Nephron (organoid): ENCODE results near the gene SVBP.

Source experiments
- H3K27ac Mint-ChIP-seq, 3 experiments: 2 replicates each; pipeline ENCODE4 v1.8.0; 2020; ENCODE audit warnings: mixed read lengths in 3 of 3, mild to moderate bottlenecking in 2 of 3, moderate library complexity in 1 of 3
- H3K27me3 Mint-ChIP-seq: 2 replicates; pipeline ENCODE4 v1.8.0; 2021; ENCODE audit warnings: low read depth, mild to moderate bottlenecking, moderate library complexity, mixed read lengths
- H3K36me3 Mint-ChIP-seq: 2 replicates; pipeline ENCODE4 v1.8.0; 2020; ENCODE audit warnings: low read depth, mixed read lengths
- H3K4me1 Mint-ChIP-seq: 2 replicates; pipeline ENCODE4 v1.8.0; 2020; ENCODE audit warnings: mixed read lengths
- H3K4me3 Mint-ChIP-seq, 3 experiments: 2 replicates each; pipeline ENCODE4 v1.8.0; 2020; ENCODE audit warnings: mild to moderate bottlenecking in 3 of 3, mixed read lengths in 3 of 3, moderate library complexity in 2 of 3
- H3K9me3 Mint-ChIP-seq: 2 replicates; pipeline ENCODE4 v1.8.0; 2020; ENCODE audit warnings: mixed read lengths
- CTCF ChIP-seq, 3 experiments: fragments of 200-600 bp; sonication (generic); IDR thresholded peaks; one replicate each; pipeline ENCODE4 v1.5.0; 2021; ENCODE audit warnings: antibody characterized with exemption in 3 of 3; ENCODE audit not compliant: unreplicated experiment in 3 of 3

The SVBP gene

GRCh38 chr1:42806593-42806992 is 10.6 kb downstream of the SVBP start:
- Mint-ChIP-seq H3K9me3 (no peaks in the 10 kb centered on the region), H3K27me3 (no peaks in the 10 kb centered on the region), H3K36me3 (peaks cover 57% of the 10 kb centered on the region), H3K4me3 (no peak overlapping the region), H3K27ac (no peak overlapping the region), H3K4me1 (peaks cover 27% of the 10 kb centered on the region)
- no peak for TF ChIP-seq CTCF (IDR thresholded peaks at IDR 0.05; ENCODE audit: unreplicated experiment in 3 of 3)

GRCh38 chr1:42806171-42806570 is 11.0 kb downstream of the SVBP start:
- no peak for TF ChIP-seq CTCF (IDR thresholded peaks at IDR 0.05; ENCODE audit: unreplicated experiment in 3 of 3)
- no peaks in the 10 kb centered on the region for H3K9me3 Mint-ChIP-seq
- peaks cover 23% of the 10 kb centered on the region for H3K4me1 Mint-ChIP-seq
- peaks cover 54% of the 10 kb centered on the region for H3K36me3 Mint-ChIP-seq
- H3K4me3 Mint-ChIP-seq = no peak overlapping the region
- H3K27ac Mint-ChIP-seq = no peak overlapping the region
- no peaks in the 10 kb centered on the region for H3K27me3 Mint-ChIP-seq

- Mint-ChIP-seq H3K9me3 (no peaks in the 10 kb centered on the region), H3K4me1 (peaks cover 10% of the 10 kb centered on the region), H3K27me3 (no peaks in the 10 kb centered on the region), H3K36me3 (peaks cover 31% of the 10 kb centered on the region), H3K27ac (no peak overlapping the region), H3K4me3 (no peak overlapping the region)
- TF ChIP-seq CTCF (IDR thresholded peaks at IDR 0.05; ENCODE audit: unreplicated experiment in 3 of 3) = no peak
These were observed 15.2 kb downstream of the SVBP start for GRCh38 chr1:42801832-42802473.

GRCh38 chr1:42797979-42798378 is 19.2 kb downstream of the SVBP start:
- Mint-ChIP-seq H3K4me1 (no peaks in the 10 kb centered on the region), H3K4me3 (no peak overlapping the region), H3K27ac (no peak overlapping the region), H3K9me3 (no peaks in the 10 kb centered on the region), H3K36me3 (no peaks in the 10 kb centered on the region), H3K27me3 (no peaks in the 10 kb centered on the region)
- TF ChIP-seq CTCF (IDR thresholded peaks at IDR 0.05; ENCODE audit: unreplicated experiment in 3 of 3) = no peak

- Mint-ChIP-seq H3K27ac (no peak overlapping the region), H3K4me1 (no peaks in the 10 kb centered on the region), H3K4me3 (no peak overlapping the region), H3K27me3 (no peaks in the 10 kb centered on the region), H3K9me3 (no peaks in the 10 kb centered on the region), H3K36me3 (no peaks in the 10 kb centered on the region)
- TF ChIP-seq CTCF (IDR thresholded peaks at IDR 0.05; ENCODE audit: unreplicated experiment in 3 of 3) = no peak
These were observed 19.8 kb downstream of the SVBP start for GRCh38 chr1:42797414-42797813.

- H3K4me1 Mint-ChIP-seq = no peaks in the 10 kb centered on the region
- no peak overlapping the region for H3K4me3 Mint-ChIP-seq
- no peaks in the 10 kb centered on the region for H3K9me3 Mint-ChIP-seq
- H3K36me3 Mint-ChIP-seq = no peaks in the 10 kb centered on the region
- no peak for TF ChIP-seq CTCF (IDR thresholded peaks at IDR 0.05; ENCODE audit: unreplicated experiment in 3 of 3)
- H3K27ac Mint-ChIP-seq = no peak overlapping the region
- no peaks in the 10 kb centered on the region for H3K27me3 Mint-ChIP-seq
These were observed 23.4 kb downstream of the SVBP start for GRCh38 chr1:42793824-42794223.
